ENCODE data around the gene PTH.

Gene PTH

DNA sequence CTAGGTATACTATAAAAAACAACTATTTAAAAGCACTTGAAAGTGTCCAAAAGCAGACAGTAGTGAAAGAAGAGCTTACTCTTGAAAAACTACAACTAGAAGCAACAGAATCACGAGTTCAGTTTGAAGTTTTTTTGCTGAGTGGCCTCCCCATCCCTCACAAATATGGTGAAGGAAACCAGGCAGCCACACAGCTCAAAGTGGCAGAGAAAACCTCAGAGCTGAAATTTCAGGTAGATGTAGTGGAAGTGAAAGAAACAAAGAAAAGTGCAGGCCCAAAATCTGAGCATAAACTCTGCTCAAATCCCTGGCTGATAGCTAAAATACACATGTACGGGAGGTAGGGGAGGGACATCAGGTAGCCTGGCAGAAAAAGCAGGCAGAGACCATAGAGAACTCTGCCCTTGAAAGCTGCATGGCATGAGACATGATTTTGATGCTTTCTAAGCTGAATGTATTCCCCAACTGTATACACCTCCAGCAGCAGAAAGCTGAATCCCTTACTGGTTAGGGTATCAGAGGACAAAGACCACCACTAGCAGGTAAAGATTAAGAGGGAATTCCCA is 44.9 kb downstream of the PTH start:
- DNase-seq (ENCODE audit: extremely low read depth in 1 of 2, low read depth in 1 of 2): no peak

DNA sequence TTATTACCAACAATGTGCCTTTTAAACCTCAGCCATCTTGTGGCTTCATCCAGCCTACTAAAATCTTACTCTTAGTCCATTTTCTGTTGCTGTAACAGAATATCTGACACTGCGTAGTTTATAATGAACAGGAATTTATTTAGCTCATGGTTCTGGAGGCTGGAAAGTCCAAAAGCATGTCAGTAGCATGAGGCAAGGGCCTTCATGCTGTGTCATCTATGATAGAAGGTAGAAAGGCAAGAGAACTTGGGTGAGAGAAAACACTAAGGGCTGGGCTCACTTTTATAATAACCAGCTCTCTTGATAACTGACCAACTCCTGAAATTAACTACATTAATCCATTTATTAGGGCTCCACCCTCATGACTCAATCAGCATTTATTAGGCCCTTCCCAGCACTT is 46.3 kb downstream of the PTH start:
- no peak for DNase-seq (ENCODE audit: extremely low read depth in 1 of 2, low read depth in 1 of 2)

DNA sequence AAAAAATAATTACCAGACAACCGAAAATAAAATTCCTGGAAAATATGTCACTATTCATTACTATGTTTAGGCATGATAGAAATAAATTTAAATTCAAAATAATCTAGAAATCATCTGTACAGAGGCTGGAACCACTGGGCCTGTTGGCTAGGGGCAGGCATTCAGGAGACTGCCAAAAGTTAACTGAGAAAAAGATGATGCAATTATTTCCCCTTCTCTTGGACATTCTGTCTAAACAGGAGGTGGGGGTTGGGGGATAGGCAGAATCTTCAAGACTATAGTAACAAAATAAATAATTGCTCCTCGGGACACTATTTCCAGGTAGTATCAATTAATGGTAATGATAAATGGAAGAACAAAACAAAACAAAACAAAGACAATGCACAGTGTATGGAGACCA is 46.9 kb downstream of the PTH start:
- DNase-seq (ENCODE audit: extremely low read depth in 1 of 2, low read depth in 1 of 2): no peak

DNA sequence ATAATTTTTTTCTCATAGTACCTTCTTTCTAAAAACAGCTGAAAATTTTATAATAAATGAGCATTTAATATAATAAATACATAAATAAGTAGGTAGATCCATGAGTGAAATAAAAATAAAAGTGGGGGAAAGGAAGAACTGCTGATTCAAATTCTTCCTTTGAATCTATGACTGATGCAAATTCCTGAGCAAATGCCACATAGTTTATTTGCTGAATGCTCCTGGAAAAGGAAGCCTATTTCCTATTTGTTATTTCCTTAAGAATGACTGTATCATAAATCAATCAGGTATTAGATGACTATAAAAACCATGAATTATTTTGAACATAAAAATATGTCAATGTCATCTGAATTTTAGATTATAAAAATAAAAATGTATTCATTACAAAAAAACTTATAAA is 49.4 kb downstream of the PTH start:
- DNase-seq (ENCODE audit: extremely low read depth in 1 of 2, low read depth in 1 of 2): no peak

DNA sequence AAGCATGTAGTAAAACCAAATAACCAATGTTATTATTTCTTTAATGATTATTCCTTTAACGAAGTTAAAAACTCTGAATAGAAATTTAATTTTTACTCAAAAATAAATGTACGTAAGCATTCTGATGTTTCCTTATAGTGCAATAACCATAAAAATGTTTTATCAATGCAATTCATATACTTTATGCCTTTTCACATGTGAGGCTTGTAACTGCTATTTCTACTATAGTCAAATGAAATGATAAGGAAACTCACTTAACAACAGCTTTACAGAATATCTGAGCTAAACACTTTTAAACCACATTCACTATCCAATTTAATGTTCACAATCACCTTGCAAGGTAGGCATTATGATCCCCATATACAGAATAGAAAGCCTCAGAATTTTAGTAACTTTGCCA is 50.2 kb downstream of the PTH start:
- DNase-seq (ENCODE audit: extremely low read depth in 1 of 2, low read depth in 1 of 2): no peak
